ENCODE results near the gene LIN54. TPM values are rescaled to one million over a fixed set of nuclear protein-coding genes. Genes with fewer than 3 reads are reported as not detected.
"Not testable (repeated sequence)": the region's sequence is repeated elsewhere in the genome, so short reads cannot be mapped to it uniquely, and the experiment has no call there.

Gene LIN54
- total and polyA plus RNA-seq, 8 donors, result 1.2 to 40.3 (median 3.0) TPM

DNA sequence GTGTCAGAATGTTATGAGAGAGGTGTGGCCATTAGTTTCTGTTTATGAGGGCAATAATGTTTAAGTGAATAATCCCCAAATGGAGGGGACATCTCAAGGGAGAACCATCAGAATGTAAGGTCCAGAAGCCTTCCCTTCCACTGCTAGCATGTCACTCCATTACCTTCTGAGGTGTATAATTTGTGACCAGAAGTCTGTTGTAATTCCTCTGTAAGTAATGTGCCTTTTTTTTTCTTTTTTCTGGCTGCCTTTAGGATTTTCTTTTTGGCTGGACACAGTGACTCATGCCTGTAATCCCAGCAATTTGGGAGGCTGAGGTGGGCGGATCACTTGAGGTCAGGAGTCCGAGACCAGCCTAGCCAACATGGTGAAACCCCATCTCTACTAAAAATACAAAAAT, 13.6 kb upstream of the LIN54 start:
- 68 to 81% (median 79%) methylated on average over 2 of the region's 2 CpGs for WGBS, 5 donors
- Histone ChIP-seq H3K36me3 (no peaks in the 10 kb centered on the region), H3K4me1 (no peaks in the 10 kb centered on the region), H3K9me3 (peaks cover 3 to 18% (median 14%) of the 10 kb centered on the region in 4 donors), H3K4me3 (no peak overlapping the region), H3K27me3 (no peaks in the 10 kb centered on the region), H3K27ac (no peak overlapping the region)
- no peak for DNase-seq
- TF ChIP-seq POLR2A (IDR thresholded peaks at IDR 0.05) (no peak), EP300 (IDR thresholded peaks at IDR 0.05) (no peak), POLR2AphosphoS5 (IDR thresholded peaks at IDR 0.05) (no peak)
- TF ChIP-seq, protein P1, sequence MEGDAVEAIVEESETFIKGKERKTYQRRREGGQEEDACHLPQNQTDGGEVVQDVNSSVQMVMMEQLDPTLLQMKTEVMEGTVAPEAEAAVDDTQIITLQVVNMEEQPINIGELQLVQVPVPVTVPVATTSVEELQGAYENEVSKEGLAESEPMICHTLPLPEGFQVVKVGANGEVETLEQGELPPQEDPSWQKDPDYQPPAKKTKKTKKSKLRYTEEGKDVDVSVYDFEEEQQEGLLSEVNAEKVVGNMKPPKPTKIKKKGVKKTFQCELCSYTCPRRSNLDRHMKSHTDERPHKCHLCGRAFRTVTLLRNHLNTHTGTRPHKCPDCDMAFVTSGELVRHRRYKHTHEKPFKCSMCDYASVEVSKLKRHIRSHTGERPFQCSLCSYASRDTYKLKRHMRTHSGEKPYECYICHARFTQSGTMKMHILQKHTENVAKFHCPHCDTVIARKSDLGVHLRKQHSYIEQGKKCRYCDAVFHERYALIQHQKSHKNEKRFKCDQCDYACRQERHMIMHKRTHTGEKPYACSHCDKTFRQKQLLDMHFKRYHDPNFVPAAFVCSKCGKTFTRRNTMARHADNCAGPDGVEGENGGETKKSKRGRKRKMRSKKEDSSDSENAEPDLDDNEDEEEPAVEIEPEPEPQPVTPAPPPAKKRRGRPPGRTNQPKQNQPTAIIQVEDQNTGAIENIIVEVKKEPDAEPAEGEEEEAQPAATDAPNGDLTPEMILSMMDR (IDR thresholded peaks at IDR 0.05), result no peak
- intact Hi-C loops (cut with DNase I; ENCODE audit: low total_unique reads), result no loop called here

DNA sequence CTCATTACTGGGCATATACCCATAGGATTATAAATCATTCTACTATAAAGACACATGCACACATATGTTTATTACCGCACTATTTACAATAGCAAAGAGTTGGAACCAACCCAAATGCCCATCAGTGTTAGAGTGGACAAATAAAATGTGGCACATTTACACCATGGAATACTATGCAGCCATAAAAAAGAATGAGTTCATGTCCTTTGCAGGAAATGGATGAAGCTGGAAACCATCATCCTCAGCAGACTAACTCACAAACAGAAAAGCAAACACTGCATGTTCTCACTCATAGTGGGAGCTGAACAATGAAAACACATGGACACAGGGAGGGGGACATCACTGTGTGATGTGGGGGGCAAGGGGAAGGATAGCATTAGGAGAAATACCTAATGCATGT, 13.0 kb upstream of the LIN54 start:
- intact Hi-C loops (cut with DNase I; ENCODE audit: low total_unique reads); H3K27me3 ChIP-seq; DNase-seq; H3K4me1 ChIP-seq; H3K4me3 ChIP-seq; H3K36me3 ChIP-seq; H3K27ac ChIP-seq: not testable (repeated sequence)
- 93 to 96% (median 94%) methylated on average over 1 of the region's 1 CpG for WGBS, 5 donors
- H3K9me3 ChIP-seq, result peaks cover 3 to 18% (median 14%) of the 10 kb centered on the region in 4 donors

DNA sequence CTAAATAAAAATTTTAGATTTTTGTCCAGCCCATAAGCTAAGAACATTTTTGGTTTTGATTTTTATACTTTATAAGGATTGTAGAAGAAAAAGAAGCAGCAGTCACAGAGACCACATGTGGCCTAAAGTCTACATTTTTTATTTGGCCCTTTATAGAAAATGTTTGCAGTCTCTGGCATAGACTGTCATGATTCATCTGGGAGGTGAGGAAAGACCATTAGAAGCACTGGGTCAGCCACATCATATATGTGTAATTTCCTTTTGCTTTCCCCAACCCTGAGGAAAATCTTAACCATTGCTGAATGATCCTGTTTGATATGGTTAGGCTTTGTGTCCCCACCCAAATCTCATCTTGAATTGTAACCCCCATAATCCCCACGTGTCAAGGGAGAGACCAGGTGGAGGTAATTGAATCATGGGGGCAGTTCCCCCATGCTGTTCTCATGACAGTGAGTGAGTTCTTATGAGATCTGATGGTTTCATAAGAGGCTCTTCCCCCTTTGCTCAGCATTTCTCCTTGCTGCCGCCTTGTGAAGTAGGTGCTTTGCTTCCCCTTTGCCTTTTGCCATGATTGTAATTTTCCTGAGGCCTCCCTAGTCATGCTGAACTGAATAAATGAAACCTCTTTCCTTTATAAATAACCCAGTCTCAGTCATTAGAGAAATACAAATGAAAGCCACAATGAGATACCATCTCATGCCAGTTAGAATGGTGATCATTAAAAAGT, 12.3 kb upstream of the LIN54 start:
- peaks cover 3 to 18% (median 14%) of the 10 kb centered on the region in 4 donors for H3K9me3 ChIP-seq
- TF ChIP-seq EP300 (IDR thresholded peaks at IDR 0.05) (no peak), POLR2A (IDR thresholded peaks at IDR 0.05) (no peak), POLR2AphosphoS5 (IDR thresholded peaks at IDR 0.05) (no peak)
- TF ChIP-seq, protein P1 (IDR thresholded peaks at IDR 0.05), result no peak
- intact Hi-C loops (cut with DNase I; ENCODE audit: low total_unique reads), result no loop called here
- H3K27ac ChIP-seq, result no peak overlapping the region
- H3K4me3 ChIP-seq, result no peak overlapping the region
- no peaks in the 10 kb centered on the region for H3K27me3 ChIP-seq
- H3K36me3 ChIP-seq, result no peaks in the 10 kb centered on the region
- H3K4me1 ChIP-seq, result no peaks in the 10 kb centered on the region
- 73 to 79% (median 77%) methylated on average over 2 of the region's 2 CpGs for WGBS, 5 donors
- DNase-seq, result no peak

DNA sequence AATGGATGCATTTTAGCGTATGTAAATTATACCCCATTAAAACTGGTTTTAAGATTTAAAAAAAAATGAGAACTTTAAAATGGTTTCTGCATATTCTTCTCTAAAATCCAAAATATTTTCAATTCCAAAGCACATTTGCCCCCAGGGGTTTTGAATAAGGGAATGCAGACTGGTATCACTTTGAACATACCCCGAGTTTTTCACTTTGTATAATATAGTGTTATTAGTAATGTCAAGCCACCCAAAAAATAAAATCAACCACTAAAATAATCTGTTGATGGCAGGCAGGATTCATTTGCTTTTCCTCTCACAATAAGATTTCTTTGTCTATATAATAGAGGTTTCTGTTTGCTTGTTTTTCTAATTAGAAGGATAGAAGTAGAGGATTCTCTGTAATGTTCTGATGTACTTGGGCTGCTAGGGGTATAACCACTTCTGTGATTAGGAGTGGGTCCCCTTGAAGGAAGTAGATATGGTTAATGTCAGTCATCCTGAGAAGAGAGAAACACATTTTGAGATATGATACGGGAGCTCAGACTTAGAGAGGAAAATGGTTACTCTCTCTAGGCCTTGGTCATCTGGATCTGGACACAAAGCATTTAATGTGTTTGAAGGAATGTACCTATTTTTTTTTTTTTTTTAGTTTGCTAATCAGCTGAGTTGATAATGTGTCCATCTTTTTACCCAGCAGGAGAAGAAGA, 9.3 kb upstream of the LIN54 start:
- TF ChIP-seq POLR2A (IDR thresholded peaks at IDR 0.05), result no peak
- TF ChIP-seq, protein P1 (IDR thresholded peaks at IDR 0.05), result no peak
- peaks cover under 1 to 12% (median 7%) of the 10 kb centered on the region in 4 donors for H3K9me3 ChIP-seq
- no peak for DNase-seq
- no peak overlapping the region for H3K4me3 ChIP-seq
- no peaks in the 10 kb centered on the region for H3K27me3 ChIP-seq
- no peaks in the 10 kb centered on the region for H3K4me1 ChIP-seq
- no peaks in the 10 kb centered on the region for H3K36me3 ChIP-seq
- intact Hi-C loops (cut with DNase I; ENCODE audit: low total_unique reads), result no loop called here
- WGBS, 5 donors, result 75 to 87% (median 80%) methylated on average over 3 of the region's 3 CpGs
- no peak overlapping the region for H3K27ac ChIP-seq

DNA sequence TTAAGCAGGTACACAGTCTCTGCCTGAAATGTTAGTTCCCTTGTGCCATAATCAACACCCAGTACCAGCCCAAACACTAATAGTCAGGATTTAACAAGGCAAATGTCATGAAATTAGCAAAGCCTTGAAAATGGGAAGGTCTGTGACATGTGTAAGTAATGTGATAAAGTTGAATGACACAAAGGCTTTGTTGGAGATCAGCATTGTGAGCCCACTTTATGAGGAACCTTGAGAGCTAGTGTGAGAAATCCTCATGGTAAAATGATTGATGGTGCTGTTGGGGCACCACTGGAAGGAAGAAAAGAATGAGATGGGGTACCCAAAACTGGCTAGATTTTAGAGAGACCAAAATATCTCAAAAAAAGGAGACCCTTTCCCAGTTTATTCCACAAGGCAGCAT, 3.3 kb upstream of the LIN54 start:
- intact Hi-C loops (cut with DNase I; ENCODE audit: low total_unique reads), result no loop called here
- H3K27ac ChIP-seq, result peak overlapping the region in 3 of 5 donors; percentile 92 to 95 (median 94)
- H3K4me3 ChIP-seq, result peak overlapping the region; percentile 69 to 88 (median 78)

More for the DNA sequence above, 3.3 kb upstream of the LIN54 start:
- H3K9me3 ChIP-seq, result no peaks in the 10 kb centered on the region
- TF ChIP-seq, protein P1 (IDR thresholded peaks at IDR 0.05), result no peak
- TF ChIP-seq POLR2A (IDR thresholded peaks at IDR 0.05), result no peak
- no peak for TF ChIP-seq EP300 (IDR thresholded peaks at IDR 0.05)
- TF ChIP-seq POLR2AphosphoS5 (IDR thresholded peaks at IDR 0.05), result no peak
- no peak for DNase-seq
- no peaks in the 10 kb centered on the region for H3K27me3 ChIP-seq
- no peaks in the 10 kb centered on the region for H3K36me3 ChIP-seq
- peaks cover 20 to 37% (median 34%) of the 10 kb centered on the region in 4 donors for H3K4me1 ChIP-seq

All from stomach (tissue), 9 donors.